ENCODE results near the gene CBLC.
A peak's percentile ranks its signal among the peaks of the same experiment; 100 is the strongest.
"Not testable (repeated sequence)": the region's sequence is repeated elsewhere in the genome, so short reads cannot be mapped to it uniquely, and the experiment has no call there.

CBLC gene

DNA sequence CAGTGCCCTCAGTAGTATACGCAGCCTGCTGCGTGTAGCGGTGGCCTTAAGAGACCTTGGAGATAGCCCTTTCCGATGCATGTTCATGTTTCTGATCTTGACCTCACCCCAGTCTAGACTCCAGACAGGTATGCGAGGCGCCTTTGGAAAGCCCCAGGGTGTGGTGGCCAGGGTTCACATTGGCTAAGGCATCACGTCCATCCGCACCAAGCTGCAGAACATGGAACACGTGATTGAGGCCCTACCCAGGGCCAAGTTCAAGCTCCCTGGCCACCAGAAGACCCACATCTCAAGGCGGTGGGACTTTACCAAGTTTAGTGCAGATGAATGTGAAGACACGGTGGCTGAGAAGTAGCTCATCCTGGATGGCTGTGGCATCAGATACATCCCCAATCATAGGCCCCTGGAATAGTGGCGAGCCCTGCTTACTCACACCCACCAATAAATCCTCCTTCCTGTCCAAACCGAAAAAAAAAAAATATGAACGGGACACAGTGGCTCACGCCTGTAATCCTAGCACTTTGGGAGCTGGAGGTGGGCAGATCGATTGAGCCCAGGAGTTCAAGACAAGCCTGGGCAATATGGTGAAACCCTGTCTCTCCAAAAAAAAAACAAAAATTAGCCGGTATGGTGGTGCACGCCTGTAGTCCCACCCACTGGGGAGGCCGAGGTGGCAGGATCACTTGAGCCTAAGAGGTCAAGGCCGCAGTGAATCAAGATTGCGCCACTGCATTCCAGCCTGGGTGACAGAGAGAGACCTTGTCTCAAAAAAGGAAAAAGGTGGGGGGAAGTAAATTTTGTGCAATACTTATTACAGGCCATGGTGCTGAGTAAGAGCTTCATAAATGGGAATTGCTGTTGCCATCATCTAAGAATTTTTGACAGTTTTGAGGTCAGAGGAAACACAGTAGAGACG lies 12.4 kb upstream of the CBLC start:
- no peak for DNase-seq (ENCODE audit: low read depth)

DNA sequence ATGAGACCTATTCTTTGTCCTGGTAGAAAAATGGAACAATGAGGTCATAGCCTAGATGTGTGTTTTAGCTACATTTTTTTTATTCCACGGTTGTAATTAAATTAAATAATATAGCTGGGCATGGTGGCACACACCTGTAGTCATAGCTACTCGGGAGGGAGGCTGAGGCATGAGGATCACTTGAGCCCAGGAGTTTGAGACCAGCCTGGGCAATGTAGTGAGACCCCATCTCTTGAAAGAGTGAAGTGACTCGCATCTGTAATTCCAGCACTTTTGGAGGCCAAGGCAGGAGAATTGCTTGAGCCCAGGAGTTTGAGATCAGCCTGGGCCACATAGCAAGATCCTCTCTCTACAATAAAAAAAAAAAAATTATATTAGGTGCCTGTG lies 11.7 kb upstream of the CBLC start:
- no peak for DNase-seq (ENCODE audit: low read depth)

GRCh38 chr19:44767295-44768180 lies 10.2 kb upstream of the CBLC start:
- no peak for DNase-seq (ENCODE audit: low read depth)

DNA sequence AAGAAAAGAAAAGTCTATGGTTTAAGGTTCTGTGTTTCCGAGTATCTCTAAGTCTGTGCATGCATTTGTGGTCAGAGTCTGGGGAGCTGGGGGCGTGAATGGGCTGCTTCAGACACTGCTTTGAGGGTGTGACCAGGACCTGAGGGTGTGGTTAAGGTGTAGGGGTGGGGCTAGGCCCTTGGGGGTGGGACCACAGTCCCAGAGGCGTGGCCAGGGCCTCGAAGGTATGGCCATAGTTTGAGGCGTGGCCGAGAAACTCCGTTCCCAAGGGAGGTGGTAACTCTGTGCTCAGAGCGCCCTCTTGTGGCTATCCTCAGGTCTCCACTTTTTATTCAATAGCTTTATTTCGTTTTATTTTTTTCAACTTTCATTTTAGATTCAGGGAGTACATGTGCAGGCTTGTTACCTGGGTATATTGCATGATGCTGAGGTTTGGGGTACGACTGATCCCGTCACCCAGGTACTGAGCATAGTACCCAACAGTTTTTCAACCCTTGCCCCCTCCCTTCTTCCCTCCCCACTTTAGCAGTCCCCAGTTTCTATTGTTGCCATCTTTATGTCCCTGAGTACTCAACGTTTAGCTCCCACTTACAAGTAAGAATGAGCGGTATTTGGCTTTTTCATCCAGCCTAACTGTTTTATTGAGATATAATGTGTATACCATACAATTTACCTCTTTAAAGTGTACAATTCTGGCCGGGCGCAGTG lies 7.0 kb upstream of the CBLC start:
- DNase-seq (ENCODE audit: low read depth) = peak; percentile 98

DNA sequence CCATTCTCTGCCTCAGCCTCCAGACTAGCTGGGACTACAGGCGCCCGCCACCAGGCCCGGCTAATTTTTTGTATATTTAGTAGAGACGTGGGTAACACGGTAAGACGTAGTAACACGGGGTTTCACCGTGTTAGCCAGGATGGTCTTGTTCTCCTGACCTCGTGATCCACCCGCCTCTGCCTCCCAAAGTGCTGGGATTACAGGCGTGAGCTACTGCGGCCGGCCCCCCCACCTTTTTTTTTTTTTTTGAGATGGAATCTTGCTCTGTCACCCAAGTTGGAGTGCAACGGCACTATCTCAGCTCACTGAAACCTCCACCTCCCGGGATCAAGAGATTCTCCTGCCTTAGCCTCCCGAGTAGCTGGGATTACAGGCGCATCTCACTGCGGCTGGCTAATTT lies 5.5 kb upstream of the CBLC start:
- not testable (repeated sequence) for DNase-seq (ENCODE audit: low read depth)

GRCh38 chr19:44772959-44773358 lies 4.7 kb upstream of the CBLC start:
- DNase-seq (ENCODE audit: low read depth) = no peak

GRCh38 chr19:44775676-44776240 lies 1.9 kb upstream of the CBLC start:
- DNase-seq (ENCODE audit: low read depth) = no peak

DNA sequence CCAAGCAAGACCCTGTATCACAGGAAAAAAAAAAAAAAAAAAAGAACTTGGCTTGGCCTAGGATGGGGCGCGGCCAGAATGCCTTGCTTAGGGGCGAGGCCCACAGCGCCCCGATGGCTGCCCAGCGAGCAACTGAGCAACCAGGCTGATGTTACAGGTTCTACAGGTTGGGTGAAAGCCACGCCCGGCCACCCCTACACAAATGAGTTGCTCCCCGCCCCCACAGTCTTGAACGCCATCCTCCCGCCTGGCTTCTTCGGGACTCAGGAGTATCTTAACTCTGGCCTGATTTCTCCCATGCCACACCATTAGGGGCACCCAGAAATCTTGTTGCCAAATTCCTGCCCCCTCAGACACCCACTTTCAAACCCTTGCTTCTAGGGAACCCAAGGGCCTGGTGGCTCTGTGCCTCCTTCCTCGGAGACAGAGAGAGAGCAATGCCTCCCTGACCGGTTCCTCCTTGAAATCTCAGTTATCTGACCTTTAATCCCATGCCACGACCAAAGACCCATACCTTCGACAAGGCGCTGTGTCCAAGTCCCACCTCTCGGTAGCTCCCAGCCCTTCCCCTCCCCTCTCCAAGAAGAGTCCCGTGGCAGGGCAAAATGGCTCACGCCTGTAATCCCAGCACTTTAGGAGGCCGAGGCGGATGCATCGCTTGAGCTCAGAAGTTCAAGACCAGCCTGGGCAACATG lies 1.1 kb upstream of the CBLC start:
- no peak for DNase-seq (ENCODE audit: low read depth)

- DNase-seq (ENCODE audit: low read depth) = no peak
Measured at GRCh38 chr19:44779150-44779549, 1.5 kb downstream of the CBLC start.

GRCh38 chr19:44781694-44782093 lies 4.0 kb downstream of the CBLC start:
- DNase-seq (ENCODE audit: low read depth) = not testable (repeated sequence)

- no peak for DNase-seq (ENCODE audit: low read depth)
Measured at GRCh38 chr19:44782729-44783128, 5.0 kb downstream of the CBLC start.

DNA sequence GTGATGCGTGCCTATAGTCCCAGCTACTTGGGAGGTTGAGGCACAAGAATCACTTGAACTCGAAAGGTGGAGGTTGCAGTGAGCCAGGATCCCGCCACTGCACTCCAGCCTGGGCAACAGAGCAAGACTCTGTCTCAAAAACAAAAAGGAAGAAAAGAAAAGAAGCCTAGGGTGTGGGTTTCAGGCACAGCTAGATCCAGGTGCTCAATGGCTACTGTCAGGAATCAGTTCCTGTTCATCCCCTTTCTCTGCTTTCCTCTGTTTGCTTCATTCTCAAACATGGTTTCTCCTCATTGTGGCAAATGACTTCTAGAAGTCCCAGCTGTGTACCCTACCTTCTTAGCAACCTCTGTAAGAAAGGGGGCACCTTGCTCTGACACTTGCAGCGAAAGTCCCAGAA lies 5.9 kb downstream of the CBLC start:
- DNase-seq (ENCODE audit: low read depth) = no peak

DNA sequence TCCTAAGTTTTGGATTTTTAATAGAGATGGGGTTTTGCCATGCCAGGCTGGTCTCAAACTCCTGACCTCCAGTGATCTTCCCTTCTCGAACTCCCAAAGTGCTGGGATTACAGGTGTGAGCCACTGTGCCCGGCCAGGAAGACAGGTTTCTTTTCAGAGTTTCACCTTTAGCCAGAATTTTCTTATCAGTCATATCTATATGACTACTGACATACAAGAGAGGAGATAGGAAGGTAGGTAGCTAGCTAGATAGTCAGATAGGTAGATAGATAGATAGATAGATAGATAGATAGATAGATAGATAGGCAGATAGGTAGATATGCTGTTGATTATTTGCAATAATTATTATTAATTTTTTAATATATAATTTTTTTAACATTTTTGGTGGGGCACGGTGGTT lies 7.6 kb downstream of the CBLC start:
- DNase-seq (ENCODE audit: low read depth) = no peak

DNA sequence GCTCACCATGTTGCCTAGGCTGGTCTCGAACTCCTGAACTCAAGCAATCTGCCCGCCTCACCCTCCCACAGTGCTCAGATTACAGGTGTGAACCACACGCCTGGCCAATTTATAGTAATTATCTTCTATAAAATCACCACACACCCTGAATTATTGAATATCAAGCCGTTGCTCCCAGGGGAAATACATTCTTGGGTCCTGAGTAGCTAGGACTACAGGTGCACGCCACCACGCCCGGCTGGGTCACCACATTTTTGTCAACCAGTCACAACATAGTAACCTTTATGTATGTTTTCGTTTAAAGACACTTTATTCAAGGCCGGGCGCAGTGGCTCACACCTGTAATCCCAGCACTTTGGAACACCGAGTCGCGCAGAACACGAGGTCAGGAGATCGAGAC lies 8.3 kb downstream of the CBLC start:
- no peak for DNase-seq (ENCODE audit: low read depth)

GRCh38 chr19:44788971-44789370 lies 11.3 kb downstream of the CBLC start:
- no peak for DNase-seq (ENCODE audit: low read depth)

DNA sequence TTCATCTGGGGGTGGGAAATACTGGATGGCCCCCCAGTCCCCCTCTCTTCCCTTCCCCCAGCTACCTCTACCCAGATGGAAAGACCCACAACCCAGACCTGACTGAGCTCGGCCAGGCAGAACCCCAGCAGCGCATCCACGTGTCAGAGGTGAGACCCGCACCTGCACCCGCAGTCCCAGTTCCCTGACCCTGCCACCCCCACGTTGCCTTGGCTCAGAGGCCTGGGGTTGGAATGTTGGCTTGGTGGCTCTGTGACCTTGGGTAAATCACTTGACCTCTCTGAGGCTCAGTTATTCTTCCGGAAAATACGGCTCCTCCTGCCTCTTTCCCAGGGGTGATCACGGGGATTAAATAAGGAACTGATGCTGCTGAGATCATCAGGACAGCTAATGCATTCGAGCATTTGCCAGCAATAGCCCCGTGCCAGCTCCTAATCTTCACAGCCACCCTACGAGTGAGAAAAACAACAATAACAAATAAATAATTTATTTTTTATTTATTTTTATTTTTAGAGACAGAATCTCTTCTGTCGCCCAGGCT lies 12.3 kb downstream of the CBLC start:
- no peak for DNase-seq (ENCODE audit: low read depth)

DNA sequence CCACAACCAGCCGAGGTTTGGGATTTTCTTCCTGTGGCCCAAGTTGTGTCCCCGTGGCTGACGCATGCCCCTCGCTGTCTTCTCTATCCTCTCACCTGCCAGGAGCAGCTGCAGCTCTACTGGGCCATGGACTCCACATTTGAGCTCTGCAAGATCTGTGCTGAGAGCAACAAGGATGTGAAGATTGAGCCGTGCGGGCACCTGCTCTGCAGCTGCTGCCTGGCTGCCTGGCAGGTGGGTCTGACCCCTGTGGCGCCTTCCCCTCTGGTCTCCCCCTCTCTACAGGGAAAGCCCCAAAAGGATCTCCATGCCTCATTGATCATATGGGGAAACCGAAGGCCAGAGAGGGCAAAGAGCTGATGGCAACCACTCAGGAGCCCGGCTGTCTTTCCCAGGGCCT lies 14.6 kb downstream of the CBLC start:
- no peak for DNase-seq (ENCODE audit: low read depth)

DNA sequence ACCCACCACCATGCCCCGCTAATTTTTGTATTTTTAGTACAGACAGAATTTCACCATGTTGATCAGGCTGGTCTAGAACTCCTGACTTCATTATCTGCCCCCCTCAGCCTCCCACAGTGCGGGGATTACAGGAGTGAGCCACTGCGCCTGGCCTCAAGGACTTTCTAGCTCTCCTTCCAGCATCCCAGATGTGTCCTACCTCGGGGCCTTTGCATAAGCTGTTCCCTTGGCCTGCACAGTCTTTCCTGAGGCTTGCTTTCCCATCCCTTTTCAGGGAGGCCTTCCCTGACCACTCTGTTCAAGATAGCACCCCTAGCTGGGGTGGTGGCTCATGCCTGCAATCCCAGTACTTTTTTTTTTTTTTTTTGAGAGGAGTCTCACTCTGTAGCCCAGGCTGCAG lies 16.9 kb downstream of the CBLC start:
- DNase-seq (ENCODE audit: low read depth) = no peak

GRCh38 chr19:44795398-44795987 lies 17.8 kb downstream of the CBLC start:
- no peak for DNase-seq (ENCODE audit: low read depth)

DNA sequence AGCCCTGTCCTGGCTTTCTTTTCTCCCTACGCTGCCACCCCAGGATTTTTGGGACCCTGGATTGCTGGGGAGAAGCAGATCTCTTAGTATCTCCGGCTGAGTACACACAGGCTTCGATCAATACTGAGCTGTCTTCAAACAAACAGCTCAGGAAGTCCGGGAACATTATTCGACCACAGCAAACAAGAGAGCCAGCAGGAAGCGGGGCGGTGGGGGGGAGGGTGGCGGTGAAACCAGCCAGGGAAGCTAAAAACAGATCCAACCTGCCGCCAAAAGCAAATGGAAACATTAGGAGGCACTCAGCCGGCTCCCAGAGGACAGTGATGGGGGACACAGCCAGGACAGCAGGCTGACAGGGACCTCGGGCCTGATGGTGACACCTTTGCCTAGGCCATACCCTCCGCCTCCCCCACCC lies 19.0 kb downstream of the CBLC start:
- DNase-seq (ENCODE audit: low read depth) = no peak
